IPS DF 4.7 (cell line): ENCODE data around the gene KPNB1.
A peak's percentile ranks its signal among the peaks of the same experiment; 100 is the strongest.

Experiments
- DNase-seq: peaks from one replicate; pipeline ENCODE4 v3.0.0-alpha.2; 2013; ENCODE audit warnings: low spot score; ENCODE audit errors: extremely low read depth

Gene KPNB1

DNA sequence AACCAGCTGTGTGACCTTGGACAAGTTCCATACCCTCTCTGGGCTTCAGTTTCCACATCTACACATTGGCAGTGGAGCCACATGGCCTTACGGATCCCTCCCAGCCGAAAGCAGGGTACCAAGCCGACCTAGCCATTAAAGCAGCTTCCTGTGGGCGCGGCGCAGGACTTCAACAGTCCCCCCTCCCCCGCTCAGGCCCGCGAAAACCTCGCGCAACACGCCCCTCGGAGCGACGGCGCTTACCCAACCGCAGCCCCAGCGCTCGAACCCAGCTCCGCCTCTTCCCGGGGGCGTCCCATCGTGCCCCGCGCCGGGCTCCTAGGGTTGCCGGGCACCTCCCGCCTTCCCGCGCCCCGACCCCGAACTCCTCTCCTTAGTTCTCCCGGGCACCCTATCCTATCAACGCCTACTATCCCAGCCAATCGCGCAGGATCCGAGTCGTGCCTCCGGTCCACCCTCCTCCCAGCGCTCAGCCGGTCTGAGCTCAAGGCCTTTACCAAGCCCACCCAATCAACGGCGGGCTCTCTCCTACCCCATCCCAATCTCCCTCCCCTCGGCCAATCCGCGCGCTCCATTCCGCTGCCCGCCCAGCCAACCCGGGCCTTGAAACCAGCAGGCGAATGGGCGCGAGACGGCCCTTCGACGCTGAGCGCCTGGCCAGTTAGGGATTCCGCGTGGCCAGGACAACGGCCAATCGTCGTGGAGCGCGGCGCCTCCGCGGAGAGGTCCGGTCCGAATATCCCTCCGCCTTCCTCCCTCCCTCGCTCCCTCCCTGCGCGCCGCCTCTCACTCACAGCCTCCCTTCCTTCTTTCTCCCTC is at the start of gene KPNB1:
Gene KPNB1, plus strand, starts transcription at position 767 of the 819 bp plus-strand sequence. CDS start 326 bp downstream, outside the sequence.
- peak; percentile 97 for DNase-seq

DNA sequence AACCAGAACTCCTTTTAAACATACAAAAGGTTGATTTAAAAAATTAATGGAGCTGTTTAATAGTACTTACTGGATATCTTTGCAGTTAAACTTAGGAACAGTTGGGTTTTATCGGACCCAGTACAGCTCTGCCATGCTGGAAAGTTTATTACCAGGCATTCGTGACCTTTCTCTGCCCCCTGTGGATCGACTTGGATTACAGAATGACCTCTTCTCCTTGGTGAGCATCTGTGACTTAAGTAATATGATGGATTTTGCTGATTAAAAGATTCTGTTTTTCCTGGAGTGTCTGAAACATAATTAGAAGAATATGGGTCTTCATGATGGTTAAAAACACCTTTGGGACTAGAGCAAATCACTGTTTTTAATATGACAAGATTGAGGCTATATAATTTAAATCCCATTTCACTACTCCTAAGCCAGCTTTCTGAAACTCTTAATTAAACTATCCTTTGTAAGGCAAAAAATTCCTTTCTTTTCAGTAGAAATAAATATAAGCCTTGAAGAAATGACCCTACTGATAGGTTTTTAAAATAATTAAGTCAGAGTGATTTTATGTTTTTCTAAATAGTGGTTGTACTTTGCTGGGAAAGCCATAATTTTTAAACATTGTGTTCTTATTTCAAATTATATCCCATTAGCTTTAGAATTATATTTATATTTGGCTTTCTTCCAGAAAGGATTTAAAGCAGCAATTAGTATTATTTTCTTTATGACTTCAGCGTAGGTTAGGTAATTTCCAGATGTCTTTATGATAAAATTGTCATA is 45.7 kb upstream of the KPNB1 start:
- DNase-seq, result no peak

DNA sequence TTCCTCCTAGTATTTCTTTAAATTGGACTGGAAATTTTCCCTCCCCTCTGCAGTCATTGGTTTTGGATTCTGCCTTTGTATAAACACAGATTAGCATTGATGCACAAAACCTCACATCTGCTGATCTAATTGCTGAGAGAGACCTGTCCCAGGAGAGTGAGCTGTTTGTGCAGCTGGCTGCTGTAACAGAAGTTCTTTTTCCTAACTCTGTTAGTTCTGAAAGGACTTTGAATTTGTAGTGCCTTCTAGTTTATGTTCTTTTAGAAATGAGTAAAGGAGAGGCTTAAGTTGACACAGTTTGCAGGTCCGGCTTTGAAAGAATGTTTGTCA is 45.2 kb upstream of the KPNB1 start:
- no peak for DNase-seq

DNA sequence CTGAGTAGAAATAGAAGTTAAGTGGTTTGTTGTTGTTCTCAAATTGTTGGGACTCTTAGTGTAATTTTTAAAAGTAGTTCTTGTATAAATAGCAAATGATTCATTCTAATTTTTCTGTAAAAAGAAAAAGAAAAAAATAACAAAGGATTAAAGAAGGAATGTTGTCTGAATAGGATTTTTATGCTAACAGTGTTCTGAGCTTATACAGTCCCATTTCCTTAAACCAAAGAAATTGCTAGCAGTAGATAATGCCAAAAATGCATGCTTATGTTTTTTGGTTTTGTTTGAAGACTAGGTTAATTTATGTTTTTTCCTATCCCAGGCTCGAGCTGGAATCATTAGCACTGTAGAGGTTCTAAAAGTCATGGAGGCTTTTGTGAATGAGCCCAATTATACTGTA is 44.7 kb upstream of the KPNB1 start:
- DNase-seq, result no peak

DNA sequence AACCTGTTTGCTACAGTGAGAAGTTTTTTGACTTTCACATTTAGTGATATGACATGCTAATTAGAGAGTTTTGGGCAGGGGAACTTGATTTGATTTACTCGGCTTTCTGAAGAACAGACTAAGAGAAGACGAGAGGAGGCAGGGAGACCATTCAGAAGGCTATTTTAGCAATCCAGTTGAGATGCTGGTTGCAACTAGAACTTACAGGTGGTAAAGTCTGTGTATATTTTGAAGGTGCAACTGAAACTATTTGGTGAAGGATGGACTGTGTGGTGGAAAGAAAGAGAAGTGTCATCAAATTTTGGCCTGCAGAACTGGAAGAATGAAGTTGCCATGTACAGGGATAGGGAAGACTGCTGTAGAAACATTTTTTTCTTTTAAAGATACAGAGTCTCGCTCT is 42.2 kb upstream of the KPNB1 start:
- no peak for DNase-seq

DNA sequence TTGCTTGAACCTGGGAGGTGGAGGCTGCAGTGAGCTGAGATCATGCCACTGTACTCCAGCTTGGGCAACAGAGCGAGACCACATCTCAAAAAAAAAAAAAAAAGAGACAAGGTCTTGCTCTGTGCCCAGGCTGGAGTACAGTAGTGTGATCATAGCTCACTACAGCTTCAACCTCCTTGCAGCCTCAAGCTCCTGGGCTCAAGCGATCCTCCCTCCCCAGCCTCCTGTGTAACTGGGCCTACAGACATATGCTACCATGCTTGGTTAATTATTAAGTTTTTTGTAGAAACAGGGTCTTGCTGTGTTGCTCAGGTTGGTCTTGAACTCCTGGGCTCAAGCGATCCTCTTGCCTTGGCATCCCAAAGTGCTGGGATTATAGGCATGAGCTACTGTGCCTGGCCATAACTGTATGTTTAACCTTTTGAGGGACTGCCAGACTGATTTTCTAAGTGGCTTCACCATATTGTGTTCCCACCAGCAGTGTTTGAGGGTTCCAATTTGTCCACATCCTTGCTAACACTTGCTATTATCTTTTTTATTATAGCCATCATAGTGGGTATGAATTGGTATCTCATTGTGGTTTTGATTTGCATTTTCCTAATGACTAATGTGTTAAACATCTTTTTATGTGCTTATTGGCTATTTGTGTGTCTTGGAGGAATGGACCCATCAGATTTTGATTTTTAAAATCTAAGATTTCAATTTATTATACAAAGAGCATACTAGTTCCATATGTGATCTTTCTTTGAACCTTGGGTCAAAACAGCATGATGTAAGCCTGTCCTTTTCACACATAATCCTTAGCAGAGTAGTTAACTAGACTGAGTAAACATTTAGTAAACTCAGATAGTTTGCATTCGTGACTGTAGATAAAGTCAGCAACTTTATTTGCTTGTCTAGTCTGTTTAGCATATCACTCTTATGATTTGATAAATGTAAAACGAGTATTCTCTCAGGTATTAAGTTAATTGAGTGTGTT is 38.1 kb upstream of the KPNB1 start:
- DNase-seq, result no peak

DNA sequence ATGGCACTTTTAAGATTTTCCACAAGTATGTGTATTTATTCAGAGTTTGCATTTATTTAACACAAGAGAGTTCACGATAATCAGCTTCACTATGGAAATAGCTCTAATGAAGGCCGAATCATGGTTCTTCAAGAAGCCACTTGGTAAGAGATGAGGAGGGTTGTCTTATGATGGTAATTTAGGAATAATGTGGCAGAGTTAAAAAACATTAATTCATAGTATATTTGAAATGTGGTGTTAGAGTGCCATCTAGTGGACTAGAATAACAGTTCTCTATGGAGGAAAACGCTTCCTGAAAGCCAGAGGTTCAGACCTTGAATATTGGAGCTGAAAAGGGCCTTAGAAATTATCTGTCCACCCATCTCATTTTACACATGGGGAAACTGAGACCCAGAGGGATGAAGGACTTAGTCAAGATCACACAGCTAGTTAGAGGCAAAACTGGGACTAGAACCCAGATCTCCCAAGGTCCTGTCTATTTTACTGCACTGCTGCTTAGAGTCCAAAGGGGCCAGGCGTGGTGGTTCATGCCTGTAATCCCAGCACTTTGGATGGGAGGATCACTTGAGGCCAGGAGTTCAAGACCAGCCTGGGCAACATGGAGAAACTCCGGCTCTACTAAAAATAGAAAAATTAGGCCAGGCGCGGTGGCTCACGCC is 33.8 kb upstream of the KPNB1 start:
- no peak for DNase-seq

DNA sequence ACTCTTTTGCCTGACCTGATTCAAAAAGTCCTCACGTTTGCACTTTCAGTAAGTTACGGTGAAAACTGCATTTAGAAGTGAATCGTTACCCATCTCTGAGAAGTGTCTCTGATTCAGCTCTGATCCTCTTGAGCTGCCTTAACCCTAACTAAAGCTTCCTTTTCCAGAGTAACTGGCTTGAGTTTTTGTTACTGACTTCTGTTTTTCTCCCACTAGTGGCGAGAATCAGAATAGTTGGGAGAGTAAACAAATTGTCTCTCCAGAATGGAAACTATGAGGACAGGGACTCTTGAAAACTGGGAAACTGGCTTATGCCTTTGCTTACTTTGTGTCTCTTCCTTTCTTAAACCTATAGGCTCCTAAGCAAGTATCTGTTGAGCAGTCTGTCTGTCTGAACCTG is 31.3 kb upstream of the KPNB1 start:
- DNase-seq, result no peak

- DNase-seq, result no peak
Observed at GRCh38 chr17:47620503-47621245, 29.0 kb upstream of the KPNB1 start.

DNA sequence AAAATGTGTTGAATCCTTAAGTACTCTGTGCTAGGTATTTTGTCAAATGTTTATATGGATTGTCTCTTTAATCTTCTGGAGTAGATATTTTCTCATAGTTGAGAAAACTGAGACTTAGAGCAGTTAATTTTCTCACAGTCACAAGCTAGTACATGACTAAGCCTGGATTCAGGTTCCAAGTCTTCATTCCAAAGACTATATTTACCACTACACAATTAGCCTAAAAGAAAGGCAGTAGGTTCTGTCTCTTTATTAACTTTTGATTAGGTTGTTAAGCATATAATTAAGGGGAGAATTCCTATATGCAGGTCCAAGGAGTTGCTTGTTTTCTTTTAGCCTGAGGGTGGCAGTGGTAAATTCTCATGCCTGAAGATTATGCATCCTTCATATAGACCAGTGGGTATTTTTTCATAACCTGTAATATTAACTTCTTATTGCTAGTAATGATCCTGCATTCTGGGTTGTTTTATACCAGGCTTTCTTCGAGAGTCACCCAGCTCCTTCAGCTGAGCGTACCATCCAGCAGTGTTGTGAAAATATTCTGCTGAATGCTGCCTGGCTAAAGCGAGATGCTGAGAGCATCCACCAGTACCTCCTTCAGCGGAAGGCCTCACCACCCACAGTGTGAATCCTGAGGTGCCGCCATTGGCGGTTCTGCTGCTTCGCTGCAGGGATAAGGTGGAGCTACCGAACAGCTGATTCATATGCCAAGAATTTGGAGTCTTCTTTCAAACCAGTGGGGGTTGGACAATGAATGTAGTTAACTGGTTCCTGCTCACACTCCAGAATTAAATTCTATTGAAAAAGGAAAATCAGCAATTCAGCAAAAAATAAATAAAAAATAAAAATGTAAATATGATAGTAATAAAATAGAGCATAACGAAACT is 28.2 kb upstream of the KPNB1 start:
- DNase-seq, result peak; percentile 60

DNA sequence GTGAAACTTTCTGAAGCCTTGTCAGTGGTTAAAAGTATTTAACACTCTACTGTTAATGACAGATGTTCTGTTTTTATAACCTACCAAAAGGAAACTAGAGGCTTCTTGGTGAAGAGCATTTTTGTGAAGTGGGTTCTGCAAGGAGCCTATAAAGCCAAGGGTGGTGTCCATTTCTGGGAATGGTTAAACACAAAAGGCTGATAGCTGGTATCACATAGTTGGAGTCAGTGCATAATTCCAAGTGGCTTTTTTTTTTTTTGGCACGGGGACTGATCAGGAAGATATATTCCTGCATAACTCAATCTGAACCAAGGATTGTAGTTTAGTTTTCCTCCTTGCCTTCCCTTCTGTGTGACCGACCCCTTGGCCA is 27.6 kb upstream of the KPNB1 start:
- no peak for DNase-seq

DNA sequence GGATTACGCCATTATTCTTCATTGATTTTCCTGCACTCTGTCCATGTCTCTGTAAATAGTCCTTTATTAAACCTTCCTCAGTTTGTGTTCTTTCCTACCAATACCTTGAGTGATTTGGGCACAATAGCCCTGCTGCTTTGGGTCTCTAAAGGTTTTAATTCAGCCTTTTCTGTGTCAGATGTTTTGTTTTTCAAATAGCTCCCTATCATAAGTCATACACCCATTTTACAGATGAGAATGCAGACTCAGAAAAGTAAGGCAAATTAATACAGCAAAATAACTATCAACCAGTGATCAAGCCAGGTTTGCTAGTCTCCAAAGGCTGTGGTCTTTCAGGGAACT is 25.0 kb upstream of the KPNB1 start:
- no peak for DNase-seq

DNA sequence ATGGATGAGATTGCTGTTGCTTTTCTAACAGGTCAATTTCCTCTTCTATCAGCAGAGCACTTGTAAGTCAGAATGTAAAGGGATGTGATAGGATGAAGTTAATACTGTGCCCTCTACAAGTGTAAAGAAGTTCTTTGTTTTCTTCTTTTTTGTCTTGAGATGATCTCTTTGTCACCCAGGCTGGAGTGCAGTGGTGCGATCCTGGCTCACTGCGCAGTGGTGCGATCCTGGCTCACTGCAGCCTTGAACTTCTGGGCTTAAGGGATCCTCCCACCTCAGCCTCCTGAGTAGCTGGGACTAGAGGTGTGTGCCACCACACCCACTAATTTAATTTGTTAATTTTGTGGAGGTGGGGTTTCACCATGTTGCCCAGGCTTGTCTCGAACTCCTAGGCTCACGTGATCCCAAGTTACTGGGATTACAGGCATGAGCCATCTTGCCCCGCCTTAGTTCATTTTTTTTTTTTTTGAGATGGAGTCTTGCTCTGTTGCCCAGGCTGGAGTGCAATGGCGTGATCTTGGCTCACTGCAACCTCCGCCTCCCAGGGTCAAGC is 21.6 kb upstream of the KPNB1 start:
- DNase-seq, result no peak

DNA sequence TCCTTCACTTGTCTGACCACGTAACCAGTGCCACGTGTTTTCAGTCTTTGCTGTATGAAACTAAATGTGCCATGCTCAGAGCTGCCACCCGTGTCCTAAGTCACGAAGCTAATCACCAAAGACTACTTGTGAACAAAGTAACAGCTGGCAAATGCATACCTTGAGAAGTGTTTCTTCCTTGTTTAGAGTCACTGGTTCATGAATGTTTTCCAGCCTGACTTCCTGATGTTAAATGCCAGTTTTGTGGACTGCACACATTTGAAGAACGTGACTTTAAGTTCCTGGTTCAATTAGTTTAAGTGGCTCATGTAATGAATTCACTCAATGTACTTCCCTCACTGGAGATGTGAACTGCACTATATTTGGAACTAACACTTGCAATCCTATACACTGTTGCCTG is 19.9 kb upstream of the KPNB1 start:
- no peak for DNase-seq

DNA sequence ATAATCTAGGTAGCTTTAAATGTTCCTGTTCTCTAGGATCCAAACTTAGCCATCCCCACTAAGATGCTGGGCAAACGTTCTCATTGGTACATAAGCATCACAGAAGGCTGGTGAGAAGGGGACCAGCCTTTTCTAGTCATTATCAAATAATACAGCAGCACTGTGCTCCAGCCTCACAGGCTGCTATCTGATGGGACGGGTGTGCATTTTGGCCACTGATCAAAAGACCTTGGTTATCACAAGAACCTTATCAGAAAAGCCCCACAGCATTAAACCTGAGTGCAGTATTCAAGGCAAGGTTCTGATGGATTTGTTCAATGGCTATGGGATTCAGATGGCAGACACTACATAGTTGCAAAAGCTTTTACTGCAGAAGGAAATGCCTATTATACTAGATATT is 19.1 kb upstream of the KPNB1 start:
- no peak for DNase-seq

DNA sequence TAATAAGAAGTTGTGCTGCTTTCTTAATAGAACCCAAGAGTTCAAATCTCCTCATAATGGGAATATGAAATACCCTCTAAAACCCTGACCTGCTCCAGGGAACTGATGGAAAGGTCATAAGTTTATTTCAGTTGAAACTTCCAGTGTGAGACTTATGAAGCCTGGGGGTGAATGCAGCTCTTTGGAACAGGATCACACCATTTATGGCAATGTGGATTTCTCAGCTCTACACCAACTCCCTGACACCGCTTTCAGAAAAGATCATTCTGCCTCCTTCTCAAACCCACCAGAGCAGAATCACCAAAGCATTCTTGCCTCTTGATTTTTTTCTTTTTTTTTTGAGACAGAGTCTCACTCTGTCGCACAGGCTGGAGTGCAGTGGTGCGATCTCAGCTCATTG is 16.7 kb upstream of the KPNB1 start:
- DNase-seq, result no peak

- no peak for DNase-seq
Observed at GRCh38 chr17:47633996-47634395, 15.7 kb upstream of the KPNB1 start.

GRCh38 chr17:47634870-47635269 is 14.8 kb upstream of the KPNB1 start:
- no peak for DNase-seq

DNA sequence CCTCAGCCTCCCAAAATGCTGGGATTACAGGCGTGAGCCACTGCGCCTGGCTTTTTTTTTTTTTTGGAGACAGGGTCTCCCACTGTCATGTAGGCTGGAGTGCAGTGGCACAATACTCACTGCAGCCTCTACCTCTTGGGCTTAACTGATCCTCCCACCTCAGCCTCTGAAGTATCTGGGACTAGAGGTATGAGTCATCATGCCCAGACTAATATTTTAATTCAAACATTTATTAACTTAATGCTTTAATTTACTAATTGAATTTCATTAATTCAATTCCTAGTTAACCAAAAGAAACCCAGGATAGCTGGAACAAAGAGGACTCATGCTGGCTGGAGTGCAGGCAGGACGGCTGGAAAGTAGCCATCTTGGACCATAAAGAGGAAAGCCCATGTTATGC is 14.0 kb upstream of the KPNB1 start:
- no peak for DNase-seq
